Measurements from ENCODE around the gene CCDC57.
"Not testable (repeated sequence)": the region's sequence is repeated elsewhere in the genome, so short reads cannot be mapped to it uniquely, and the experiment has no call there.

The CCDC57 gene

GRCh38 chr17:82215095-82215971, 2.7 kb upstream of the CCDC57 start:
- Histone ChIP-seq H3K27ac (ENCODE audit: low read depth, low read length) (peak overlapping the region; percentile 91), H3K27me3 (ENCODE audit: control insufficient read depth in 1 of 2, insufficient read depth in 2 of 2, low read length in 2 of 2) (no peaks in the 10 kb centered on the region), H3K9ac (ENCODE audit: low read depth in 1 of 2, low read length in 2 of 2) (peak overlapping the region in 1 of 2 donors; percentile 54), H3K4me1 (ENCODE audit: control insufficient read depth in 1 of 2, insufficient read depth in 2 of 2, low read length in 2 of 2) (peaks cover 30 to 38% of the 10 kb centered on the region in 2 donors), H3K4me3 (ENCODE audit: low read depth in 1 of 2, low read length in 2 of 2) (no peak overlapping the region), H3K9me3 (ENCODE audit: control insufficient read depth in 1 of 2, low read length in 2 of 2) (no peaks in the 10 kb centered on the region), H3K36me3 (ENCODE audit: control insufficient read depth in 1 of 2, insufficient read depth in 2 of 2, low read length in 2 of 2) (no peaks in the 10 kb centered on the region)

- no peak overlapping the region for H3K4me3 ChIP-seq (ENCODE audit: low read depth in 1 of 2, low read length in 2 of 2)
- H3K9me3 ChIP-seq (ENCODE audit: control insufficient read depth in 1 of 2, low read length in 2 of 2), result no peaks in the 10 kb centered on the region
- H3K9ac ChIP-seq (ENCODE audit: low read depth in 1 of 2, low read length in 2 of 2), result no peak overlapping the region
- H3K27ac ChIP-seq (ENCODE audit: low read depth, low read length), result no peak overlapping the region
- H3K27me3 ChIP-seq (ENCODE audit: control insufficient read depth in 1 of 2, insufficient read depth in 2 of 2, low read length in 2 of 2), result no peaks in the 10 kb centered on the region
- H3K36me3 ChIP-seq (ENCODE audit: control insufficient read depth in 1 of 2, insufficient read depth in 2 of 2, low read length in 2 of 2), result no peaks in the 10 kb centered on the region
- H3K4me1 ChIP-seq (ENCODE audit: control insufficient read depth in 1 of 2, insufficient read depth in 2 of 2, low read length in 2 of 2), result peaks cover 30 to 38% of the 10 kb centered on the region in 2 donors
Observed at GRCh38 chr17:82214012-82214628, 1.5 kb upstream of the CCDC57 start.

GRCh38 chr17:82213251-82214011, 789 bp upstream of the CCDC57 start:
- Histone ChIP-seq H3K4me3 (ENCODE audit: low read depth in 1 of 2, low read length in 2 of 2) (peak overlapping the region; percentile 73 to 75), H3K4me1 (ENCODE audit: control insufficient read depth in 1 of 2, insufficient read depth in 2 of 2, low read length in 2 of 2) (peaks cover 30 to 38% of the 10 kb centered on the region in 2 donors), H3K27ac (ENCODE audit: low read depth, low read length) (peak overlapping the region; percentile 10), H3K27me3 (ENCODE audit: control insufficient read depth in 1 of 2, insufficient read depth in 2 of 2, low read length in 2 of 2) (no peaks in the 10 kb centered on the region), H3K9ac (ENCODE audit: low read depth in 1 of 2, low read length in 2 of 2) (peak overlapping the region; percentile 38 to 66), H3K9me3 (ENCODE audit: control insufficient read depth in 1 of 2, low read length in 2 of 2) (no peaks in the 10 kb centered on the region), H3K36me3 (ENCODE audit: control insufficient read depth in 1 of 2, insufficient read depth in 2 of 2, low read length in 2 of 2) (no peaks in the 10 kb centered on the region)

GRCh38 chr17:82210655-82211054, 2.0 kb downstream of the CCDC57 start:
- not testable (repeated sequence) for H3K9me3 ChIP-seq (ENCODE audit: control insufficient read depth in 1 of 2, low read length in 2 of 2); H3K27me3 ChIP-seq (ENCODE audit: control insufficient read depth in 1 of 2, insufficient read depth in 2 of 2, low read length in 2 of 2); H3K9ac ChIP-seq (ENCODE audit: low read depth in 1 of 2, low read length in 2 of 2); H3K27ac ChIP-seq (ENCODE audit: low read depth, low read length); H3K36me3 ChIP-seq (ENCODE audit: control insufficient read depth in 1 of 2, insufficient read depth in 2 of 2, low read length in 2 of 2); H3K4me3 ChIP-seq (ENCODE audit: low read depth in 1 of 2, low read length in 2 of 2)
- peaks cover 20 to 23% of the 10 kb centered on the region in 2 donors for H3K4me1 ChIP-seq (ENCODE audit: control insufficient read depth in 1 of 2, insufficient read depth in 2 of 2, low read length in 2 of 2)

- Histone ChIP-seq H3K4me3 (ENCODE audit: low read depth in 1 of 2, low read length in 2 of 2) (peak overlapping the region in 1 of 2 donors; percentile 32), H3K4me1 (ENCODE audit: control insufficient read depth in 1 of 2, insufficient read depth in 2 of 2, low read length in 2 of 2) (peaks cover 10 to 15% of the 10 kb centered on the region in 2 donors), H3K9ac (ENCODE audit: low read depth in 1 of 2, low read length in 2 of 2) (peak overlapping the region; percentile 42 to 71), H3K36me3 (ENCODE audit: control insufficient read depth in 1 of 2, insufficient read depth in 2 of 2, low read length in 2 of 2) (peaks cover 0 to 6% of the 10 kb centered on the region in 2 donors), H3K9me3 (ENCODE audit: control insufficient read depth in 1 of 2, low read length in 2 of 2) (no peaks in the 10 kb centered on the region), H3K27ac (ENCODE audit: low read depth, low read length) (peak overlapping the region; percentile 47), H3K27me3 (ENCODE audit: control insufficient read depth in 1 of 2, insufficient read depth in 2 of 2, low read length in 2 of 2) (no peaks in the 10 kb centered on the region)
Observed at GRCh38 chr17:82205720-82206508, 6.7 kb downstream of the CCDC57 start.

- Histone ChIP-seq H3K9ac (ENCODE audit: low read depth in 1 of 2, low read length in 2 of 2) (no peak overlapping the region), H3K4me3 (ENCODE audit: low read depth in 1 of 2, low read length in 2 of 2) (no peak overlapping the region), H3K36me3 (ENCODE audit: control insufficient read depth in 1 of 2, insufficient read depth in 2 of 2, low read length in 2 of 2) (peaks cover 0 to 6% of the 10 kb centered on the region in 2 donors), H3K27ac (ENCODE audit: low read depth, low read length) (no peak overlapping the region), H3K27me3 (ENCODE audit: control insufficient read depth in 1 of 2, insufficient read depth in 2 of 2, low read length in 2 of 2) (no peaks in the 10 kb centered on the region), H3K4me1 (ENCODE audit: control insufficient read depth in 1 of 2, insufficient read depth in 2 of 2, low read length in 2 of 2) (peaks cover 10 to 15% of the 10 kb centered on the region in 2 donors), H3K9me3 (ENCODE audit: control insufficient read depth in 1 of 2, low read length in 2 of 2) (no peaks in the 10 kb centered on the region)
Observed at GRCh38 chr17:82204831-82205719, 7.6 kb downstream of the CCDC57 start.

- no peak overlapping the region for H3K9ac ChIP-seq (ENCODE audit: low read depth in 1 of 2, low read length in 2 of 2)
- peaks cover 0 to 6% of the 10 kb centered on the region in 2 donors for H3K36me3 ChIP-seq (ENCODE audit: control insufficient read depth in 1 of 2, insufficient read depth in 2 of 2, low read length in 2 of 2)
- no peak overlapping the region for H3K4me3 ChIP-seq (ENCODE audit: low read depth in 1 of 2, low read length in 2 of 2)
- no peaks in the 10 kb centered on the region for H3K9me3 ChIP-seq (ENCODE audit: control insufficient read depth in 1 of 2, low read length in 2 of 2)
- H3K27me3 ChIP-seq (ENCODE audit: control insufficient read depth in 1 of 2, insufficient read depth in 2 of 2, low read length in 2 of 2), result no peaks in the 10 kb centered on the region
- H3K27ac ChIP-seq (ENCODE audit: low read depth, low read length), result no peak overlapping the region
- peaks cover 10 to 15% of the 10 kb centered on the region in 2 donors for H3K4me1 ChIP-seq (ENCODE audit: control insufficient read depth in 1 of 2, insufficient read depth in 2 of 2, low read length in 2 of 2)
Observed at GRCh38 chr17:82203920-82204319, 8.7 kb downstream of the CCDC57 start.

- H3K4me1 ChIP-seq (ENCODE audit: control insufficient read depth in 1 of 2, insufficient read depth in 2 of 2, low read length in 2 of 2), result peaks cover 10 to 19% of the 10 kb centered on the region in 2 donors
Observed at GRCh38 chr17:82202981-82203380, 9.7 kb downstream of the CCDC57 start.

GRCh38 chr17:82201498-82201910, 11.1 kb downstream of the CCDC57 start:
- H3K27me3 ChIP-seq (ENCODE audit: control insufficient read depth in 1 of 2, insufficient read depth in 2 of 2, low read length in 2 of 2), result no peaks in the 10 kb centered on the region
- peaks cover 4 to 10% of the 10 kb centered on the region in 2 donors for H3K36me3 ChIP-seq (ENCODE audit: control insufficient read depth in 1 of 2, insufficient read depth in 2 of 2, low read length in 2 of 2)
- H3K4me1 ChIP-seq (ENCODE audit: control insufficient read depth in 1 of 2, insufficient read depth in 2 of 2, low read length in 2 of 2), result peaks cover 10 to 19% of the 10 kb centered on the region in 2 donors
- H3K27ac ChIP-seq (ENCODE audit: low read depth, low read length), result no peak overlapping the region
- H3K9me3 ChIP-seq (ENCODE audit: control insufficient read depth in 1 of 2, low read length in 2 of 2), result no peaks in the 10 kb centered on the region
- H3K9ac ChIP-seq (ENCODE audit: low read depth in 1 of 2, low read length in 2 of 2), result no peak overlapping the region
- no peak overlapping the region for H3K4me3 ChIP-seq (ENCODE audit: low read depth in 1 of 2, low read length in 2 of 2)

More at GRCh38 chr17:82202981-82203380, 9.7 kb downstream of the CCDC57 start:
- Histone ChIP-seq H3K4me3 (ENCODE audit: low read depth in 1 of 2, low read length in 2 of 2) (no peak overlapping the region), H3K9me3 (ENCODE audit: control insufficient read depth in 1 of 2, low read length in 2 of 2) (no peaks in the 10 kb centered on the region), H3K27ac (ENCODE audit: low read depth, low read length) (no peak overlapping the region), H3K36me3 (ENCODE audit: control insufficient read depth in 1 of 2, insufficient read depth in 2 of 2, low read length in 2 of 2) (peaks cover 3 to 7% of the 10 kb centered on the region in 2 donors), H3K9ac (ENCODE audit: low read depth in 1 of 2, low read length in 2 of 2) (no peak overlapping the region), H3K27me3 (ENCODE audit: control insufficient read depth in 1 of 2, insufficient read depth in 2 of 2, low read length in 2 of 2) (no peaks in the 10 kb centered on the region)

All from duodenal mucosa (tissue), 2 donors.